Stomach (tissue), 9 donors: ENCODE data around the gene RPS6KL1. TPM values are rescaled to one million over a fixed set of nuclear protein-coding genes. Genes with fewer than 3 reads are reported as not detected.

Experiments
- DNase-seq, 2 donors: peaks; one replicate each; pipeline versions ENCODE4 v3.0.0 to v3.0.0-alpha.2; 2013 to 2019
- H3K27ac ChIP-seq, 5 donors: fragments of 200-600 bp in 4 of 5; sonication (generic) in 4 of 5; one replicate each; pipeline ENCODE4 v1.5.1; 2013 to 2019; ENCODE audit warnings: mild to moderate bottlenecking in 1 of 5, moderate library complexity in 1 of 5
- H3K27me3 ChIP-seq, 3 donors: fragments of 200-600 bp; sonication (generic); one replicate each; pipeline ENCODE4 v1.5.1; 2017 to 2019; ENCODE audit warnings: mixed run types in 1 of 3
- H3K36me3 ChIP-seq, 4 donors: fragments of 200-600 bp; sonication (generic); 1 replicate in 3 of 4; 2 replicates in 1 of 4; pipeline ENCODE4 v1.5.1; 2016 to 2019
- H3K4me1 ChIP-seq, 4 donors: fragments of 200-600 bp; sonication (generic); one replicate each; pipeline ENCODE4 v1.5.1; 2016 to 2019
- H3K4me3 ChIP-seq, 4 donors: fragments of 200-600 bp; sonication (generic) in 3 of 4; one replicate each; pipeline ENCODE4 v1.5.1; 2016 to 2019; ENCODE audit warnings: mild to moderate bottlenecking in 1 of 4
- H3K9me3 ChIP-seq, 4 donors: fragments of 200-600 bp; sonication (generic); one replicate each; pipeline ENCODE4 v1.5.1; 2016 to 2019
- EP300 ChIP-seq: sonication (generic); formaldehyde crosslinking; IDR thresholded peaks from one replicate; pipeline ENCODE4 v1.6.1; 2017; ENCODE audit warnings: antibody characterized with exemption
- POLR2A ChIP-seq, 4 donors: fragments of 450-650 bp; IDR thresholded peaks; one replicate each; pipeline ENCODE4 v1.6.1; 2016; ENCODE audit warnings: antibody characterized with exemption in 4 of 4, control low read depth in 2 of 4, mild to moderate bottlenecking in 1 of 4, moderate library complexity in 1 of 4
- POLR2AphosphoS5 ChIP-seq, 3 donors: sonication (generic); formaldehyde crosslinking; IDR thresholded peaks; one replicate each; pipeline ENCODE4 v1.6.1; 2016; ENCODE audit warnings: antibody characterized with exemption in 3 of 3
- WGBS, 5 donors: extraction: QIAGEN DNeasy Blood & Tissue Kit in 3 of 5; methylation state at CpG; one replicate each; pipeline versions ENCODE4 v1.1.5 to v1.1.7; 2013 to 2018; 5-methylcytosine and 5-hydroxymethylcytosine counted together
- intact Hi-C: fragments of 100-400 bp; cut with DNase I; formaldehyde crosslinking; loops from one replicate; pipeline ENCODE4 v1.15.1; 2023; ENCODE audit warnings: low total_unique reads
- polyA plus RNA-seq, 3 donors: library from polyadenylated mRNA; stranded (reverse); fragments of 200-250 nt; gene quantifications; one replicate each; pipeline ENCODE4 v1.2.3, GENCODE V29; 2013
- total RNA-seq, 5 donors: library from RNA; depleted of rRNA; stranded (reverse); fragments of >200 nt; gene quantifications; one replicate each; pipeline versions ENCODE4 v1.1.0 to v1.2.3, GENCODE V29; 2014 to 2016
- TF ChIP-seq, protein P1 (sequence below), 7 experiments: fragments of 450-650 bp in 4 of 7; fragments of 200-600 bp in 3 of 7; sonication (generic) in 3 of 7; IDR thresholded peaks; one replicate each; pipeline ENCODE4 v1.5.1; 2016 to 2019; ENCODE audit warnings: antibody characterized with exemption in 7 of 7, control low read depth in 2 of 7, mild to moderate bottlenecking in 1 of 7
- donor health status: healthy with polysubstance abuse.
- donor health status: Bipolar disorder and iron deficiency.
- donor health status: healthy.

RPS6KL1 gene
- total and polyA plus RNA-seq, 8 donors, result 0.92 to 2.5 (median 2.0) TPM; not detected in 3

DNA sequence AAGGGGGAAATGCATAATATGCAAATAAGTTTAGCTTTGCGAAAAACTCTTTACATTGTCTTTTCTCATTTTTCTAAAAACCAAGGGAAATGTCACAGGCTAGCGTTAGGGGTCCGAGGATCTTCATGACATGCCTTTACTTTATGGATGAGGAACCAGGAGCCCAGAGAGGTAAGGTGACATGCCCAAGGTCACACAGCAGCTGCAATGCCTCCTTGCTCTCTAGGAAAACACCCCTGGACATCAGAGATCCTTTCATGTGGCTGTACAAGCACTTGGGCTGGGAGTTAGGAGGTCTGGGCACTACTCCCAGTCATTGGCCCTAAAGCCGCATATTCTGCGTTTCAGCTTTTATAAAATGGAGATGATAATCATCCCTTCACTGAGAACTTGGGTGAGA lies 47.9 kb downstream of the RPS6KL1 start:
- H3K36me3 ChIP-seq, result no peaks in the 10 kb centered on the region
- 90 to 96% (median 94%) methylated on average over 5 of the region's 5 CpGs for WGBS, 5 donors
- intact Hi-C loops, result no loop called here
- TF ChIP-seq, protein P1, sequence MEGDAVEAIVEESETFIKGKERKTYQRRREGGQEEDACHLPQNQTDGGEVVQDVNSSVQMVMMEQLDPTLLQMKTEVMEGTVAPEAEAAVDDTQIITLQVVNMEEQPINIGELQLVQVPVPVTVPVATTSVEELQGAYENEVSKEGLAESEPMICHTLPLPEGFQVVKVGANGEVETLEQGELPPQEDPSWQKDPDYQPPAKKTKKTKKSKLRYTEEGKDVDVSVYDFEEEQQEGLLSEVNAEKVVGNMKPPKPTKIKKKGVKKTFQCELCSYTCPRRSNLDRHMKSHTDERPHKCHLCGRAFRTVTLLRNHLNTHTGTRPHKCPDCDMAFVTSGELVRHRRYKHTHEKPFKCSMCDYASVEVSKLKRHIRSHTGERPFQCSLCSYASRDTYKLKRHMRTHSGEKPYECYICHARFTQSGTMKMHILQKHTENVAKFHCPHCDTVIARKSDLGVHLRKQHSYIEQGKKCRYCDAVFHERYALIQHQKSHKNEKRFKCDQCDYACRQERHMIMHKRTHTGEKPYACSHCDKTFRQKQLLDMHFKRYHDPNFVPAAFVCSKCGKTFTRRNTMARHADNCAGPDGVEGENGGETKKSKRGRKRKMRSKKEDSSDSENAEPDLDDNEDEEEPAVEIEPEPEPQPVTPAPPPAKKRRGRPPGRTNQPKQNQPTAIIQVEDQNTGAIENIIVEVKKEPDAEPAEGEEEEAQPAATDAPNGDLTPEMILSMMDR (IDR thresholded peaks at IDR 0.05), result no peak
- no peak for TF ChIP-seq POLR2A (IDR thresholded peaks at IDR 0.05)
- no peak for TF ChIP-seq EP300
- TF ChIP-seq POLR2AphosphoS5 (IDR thresholded peaks at IDR 0.05), result no peak
- H3K9me3 ChIP-seq, result no peaks in the 10 kb centered on the region
- no peak overlapping the region for H3K4me3 ChIP-seq
- no peaks in the 10 kb centered on the region for H3K27me3 ChIP-seq
- H3K27ac ChIP-seq, result no peak overlapping the region
- DNase-seq, result no peak
- peaks cover 0 to 24% (median 9%) of the 10 kb centered on the region in 4 donors for H3K4me1 ChIP-seq

DNA sequence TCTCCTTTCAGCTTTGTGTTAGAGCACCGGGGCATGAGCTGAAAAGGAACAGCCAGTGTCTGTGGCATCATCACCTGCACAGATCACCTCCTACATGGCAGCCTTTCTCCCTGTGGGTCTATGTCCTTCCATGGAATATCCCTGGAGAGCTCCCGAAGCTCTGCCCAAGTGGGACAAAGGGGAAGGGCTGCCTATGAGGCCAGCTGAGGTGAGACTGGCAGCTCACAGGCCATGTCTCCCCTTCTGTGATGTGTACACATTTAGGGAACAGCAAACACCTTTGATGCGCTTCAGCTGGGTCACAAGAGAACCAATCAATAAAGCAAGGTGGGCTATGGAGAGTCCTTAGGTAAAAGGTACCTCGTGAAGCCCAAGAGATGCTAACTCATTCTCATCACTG lies 51.2 kb downstream of the RPS6KL1 start:
- Histone ChIP-seq H3K9me3 (no peaks in the 10 kb centered on the region), H3K36me3 (no peaks in the 10 kb centered on the region), H3K27me3 (no peaks in the 10 kb centered on the region), H3K4me1 (peaks cover 0 to 13% (median 0%) of the 10 kb centered on the region in 4 donors), H3K4me3 (no peak overlapping the region), H3K27ac (no peak overlapping the region)
- intact Hi-C loops, result no loop called here
- WGBS, 5 donors, result 66 to 79% (median 71%) methylated on average over 4 of the region's 4 CpGs
- TF ChIP-seq, protein P1 (IDR thresholded peaks at IDR 0.05), result no peak
- TF ChIP-seq EP300 (no peak), POLR2A (IDR thresholded peaks at IDR 0.05) (no peak), POLR2AphosphoS5 (IDR thresholded peaks at IDR 0.05) (no peak)
- DNase-seq, result no peak

DNA sequence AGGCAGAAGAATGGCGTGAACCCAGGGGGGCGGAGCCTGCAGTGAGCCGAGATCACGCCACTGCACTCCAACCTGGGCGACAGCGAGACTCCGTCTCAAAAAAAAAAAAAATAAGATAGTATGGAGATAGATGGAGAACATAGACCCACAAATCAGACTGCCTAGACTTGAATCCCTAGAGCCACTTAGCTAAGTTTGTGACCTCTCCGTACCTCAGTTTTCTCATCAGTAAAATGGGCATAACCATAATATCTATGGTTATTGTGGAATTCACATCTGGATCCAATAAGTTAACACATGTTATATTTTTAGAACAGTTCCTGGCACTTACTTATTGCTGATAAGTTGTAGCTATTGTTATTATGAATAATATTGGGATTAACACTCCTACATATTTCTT lies 54.3 kb downstream of the RPS6KL1 start:
- WGBS, 5 donors, result 83 to 92% (median 90%) methylated on average over 8 of the region's 8 CpGs
- TF ChIP-seq EP300 (no peak), POLR2AphosphoS5 (IDR thresholded peaks at IDR 0.05) (no peak), POLR2A (IDR thresholded peaks at IDR 0.05) (no peak)
- TF ChIP-seq, protein P1 (IDR thresholded peaks at IDR 0.05), result no peak
- intact Hi-C loops, result no loop called here

DNA sequence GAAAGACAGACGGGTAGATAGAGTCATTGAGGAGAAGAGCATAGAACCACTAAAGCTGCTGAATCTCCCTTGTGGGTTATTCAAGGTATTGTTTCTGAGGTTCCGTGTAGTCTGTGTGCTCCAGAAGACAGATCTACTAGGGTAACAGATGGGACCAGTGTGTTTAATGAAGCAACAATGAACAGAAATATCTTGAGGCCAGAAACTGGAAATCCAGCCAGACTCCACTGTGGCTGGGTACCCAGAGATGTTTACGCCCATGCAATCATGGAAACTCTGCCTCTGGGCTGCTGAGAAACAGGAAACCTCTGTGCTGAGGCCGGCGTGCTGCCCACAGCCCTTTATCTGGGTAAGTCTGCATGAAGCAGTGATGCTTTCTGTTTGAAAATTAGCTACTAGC lies 55.4 kb downstream of the RPS6KL1 start:
- no peak overlapping the region for H3K4me3 ChIP-seq
- TF ChIP-seq, protein P1 (IDR thresholded peaks at IDR 0.05), result no peak
- TF ChIP-seq EP300 (no peak), POLR2A (IDR thresholded peaks at IDR 0.05) (no peak), POLR2AphosphoS5 (IDR thresholded peaks at IDR 0.05) (no peak)
- DNase-seq, result peak in 1 of 2 donors; percentile 66
- H3K9me3 ChIP-seq, result no peaks in the 10 kb centered on the region
- H3K36me3 ChIP-seq, result no peaks in the 10 kb centered on the region
- peaks cover 0 to 4% (median 0%) of the 10 kb centered on the region in 4 donors for H3K4me1 ChIP-seq
- H3K27me3 ChIP-seq, result peaks cover 0 to 7% (median 0%) of the 10 kb centered on the region in 3 donors
- H3K27ac ChIP-seq, result no peak overlapping the region
- 29 to 40% (median 34%) methylated on average over 5 of the region's 5 CpGs for WGBS, 5 donors
- intact Hi-C loops, result no loop called here

More for the DNA sequence above, 54.3 kb downstream of the RPS6KL1 start:
- H3K36me3 ChIP-seq, result no peaks in the 10 kb centered on the region
- H3K9me3 ChIP-seq, result no peaks in the 10 kb centered on the region
- H3K4me1 ChIP-seq, result peaks cover 0 to 4% (median 0%) of the 10 kb centered on the region in 4 donors
- no peak overlapping the region for H3K4me3 ChIP-seq
- no peak for DNase-seq
- H3K27ac ChIP-seq, result no peak overlapping the region
- H3K27me3 ChIP-seq, result no peaks in the 10 kb centered on the region
